ENCODE measurements around the gene SYT8. TPM values are rescaled to one million over a fixed set of nuclear protein-coding genes. Genes with fewer than 3 reads are reported as not detected.

Gene SYT8
- total RNA-seq, 1 experiment from 2014 or later = not detected

DNA sequence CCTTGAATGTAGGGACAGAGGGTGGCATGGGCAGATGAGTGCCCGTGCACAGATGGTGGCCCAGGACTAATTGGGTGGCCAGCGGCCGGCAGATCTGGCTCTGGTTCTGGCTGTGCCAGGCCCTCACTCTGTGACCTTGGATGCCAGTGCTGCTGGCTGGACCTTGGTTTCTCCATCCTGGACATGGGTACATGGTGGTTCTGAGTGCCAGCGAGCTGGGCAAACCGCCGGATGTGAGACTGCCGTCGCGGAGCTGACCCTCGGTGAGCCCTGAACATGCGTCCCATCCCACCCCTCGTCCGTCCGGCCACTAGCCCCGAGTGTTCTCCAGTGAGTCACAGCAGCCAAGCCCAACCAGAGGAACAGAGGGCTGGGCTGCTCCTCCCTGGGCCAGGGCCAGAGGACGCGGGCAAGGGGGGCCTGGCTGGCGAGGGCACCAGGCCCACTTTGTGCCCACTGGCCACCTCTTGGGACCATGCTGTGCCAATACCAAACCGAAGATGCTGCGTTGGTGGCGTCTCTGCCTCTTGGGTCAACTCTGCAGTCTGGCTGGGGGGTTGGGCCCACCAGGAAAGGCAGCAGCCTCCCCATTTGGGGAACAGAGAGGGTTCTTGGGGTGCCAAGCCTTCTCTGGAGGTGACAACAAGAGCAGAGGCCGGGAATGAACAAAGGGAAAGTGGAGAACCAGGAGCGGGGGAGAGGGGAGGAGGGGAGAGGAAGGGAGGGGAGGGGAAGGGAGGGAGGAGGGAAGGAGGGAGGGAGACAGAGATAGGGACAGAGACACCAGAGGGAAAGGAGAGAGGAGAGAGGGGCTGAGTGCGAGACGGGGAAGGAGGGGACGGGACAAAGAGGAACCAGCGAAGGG, 28.8 kb downstream of the SYT8 start:
- no peaks in the 10 kb centered on the region; a peak in 1 of 5 replicates for H3K9me3 Mint-ChIP-seq
- H2BK20ac ChIP-seq (ENCODE audit: low read depth, low read length, poor library complexity, severe bottlenecking) = no peak overlapping the region
- H3K27ac ChIP-seq (ENCODE audit: insufficient read length, low read depth, low read length) = no peak overlapping the region
- H3K27me3 ChIP-seq (ENCODE audit: insufficient read depth, low read length) = no peaks in the 10 kb centered on the region
- no peak overlapping the region for H2BK15ac ChIP-seq (ENCODE audit: low read depth, low read length)
- no peak overlapping the region for H3K18ac ChIP-seq (ENCODE audit: insufficient read length, low read depth, low read length)
- no peaks in the 10 kb centered on the region for H3K79me1 ChIP-seq (ENCODE audit: insufficient read depth, low read depth, low read length, poor library complexity, severe bottlenecking)
- no peaks in the 10 kb centered on the region for H3K9me3 ChIP-seq (ENCODE audit: control insufficient read depth, low read depth, low read length)
- H3K27ac Mint-ChIP-seq = no peak overlapping the region
- no peak overlapping the region for H2BK120ac ChIP-seq (ENCODE audit: low read depth, low read length, poor library complexity, severe bottlenecking)
- H2AK5ac ChIP-seq (ENCODE audit: insufficient read length, low read length) = no peak overlapping the region
- H3K23me2 ChIP-seq (ENCODE audit: insufficient read length, low read depth, low read length, poor library complexity, severe bottlenecking) = no peaks in the 10 kb centered on the region
- H3K4me1 ChIP-seq (ENCODE audit: insufficient read depth, low read length) = peaks cover 3% of the 10 kb centered on the region; the same call in 1 of the 2 replicates
- no peaks in the 10 kb centered on the region for H3K79me2 ChIP-seq (ENCODE audit: insufficient read depth, low read length)
- H4K8ac ChIP-seq (replicated peaks; ENCODE audit: insufficient read length, low read depth, low read length) = no peak overlapping the region
- TF ChIP-seq, protein P1, sequence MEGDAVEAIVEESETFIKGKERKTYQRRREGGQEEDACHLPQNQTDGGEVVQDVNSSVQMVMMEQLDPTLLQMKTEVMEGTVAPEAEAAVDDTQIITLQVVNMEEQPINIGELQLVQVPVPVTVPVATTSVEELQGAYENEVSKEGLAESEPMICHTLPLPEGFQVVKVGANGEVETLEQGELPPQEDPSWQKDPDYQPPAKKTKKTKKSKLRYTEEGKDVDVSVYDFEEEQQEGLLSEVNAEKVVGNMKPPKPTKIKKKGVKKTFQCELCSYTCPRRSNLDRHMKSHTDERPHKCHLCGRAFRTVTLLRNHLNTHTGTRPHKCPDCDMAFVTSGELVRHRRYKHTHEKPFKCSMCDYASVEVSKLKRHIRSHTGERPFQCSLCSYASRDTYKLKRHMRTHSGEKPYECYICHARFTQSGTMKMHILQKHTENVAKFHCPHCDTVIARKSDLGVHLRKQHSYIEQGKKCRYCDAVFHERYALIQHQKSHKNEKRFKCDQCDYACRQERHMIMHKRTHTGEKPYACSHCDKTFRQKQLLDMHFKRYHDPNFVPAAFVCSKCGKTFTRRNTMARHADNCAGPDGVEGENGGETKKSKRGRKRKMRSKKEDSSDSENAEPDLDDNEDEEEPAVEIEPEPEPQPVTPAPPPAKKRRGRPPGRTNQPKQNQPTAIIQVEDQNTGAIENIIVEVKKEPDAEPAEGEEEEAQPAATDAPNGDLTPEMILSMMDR (conservative IDR thresholded peaks at IDR 0.05) = no peak
- no peak overlapping the region for H3T11ph ChIP-seq (ENCODE audit: low read length)
- H2BK12ac ChIP-seq (ENCODE audit: insufficient read length, low read depth, low read length) = no peak overlapping the region
- H3K4me2 ChIP-seq (ENCODE audit: insufficient read depth, insufficient read length, low read length) = no peak overlapping the region
- whole genome bisulfite sequencing (ENCODE audit: extremely low coverage, insufficient read length, low lambda C conversion rate) = no CpG with 5 or more reads among the region's 27 CpGs
- H4K5ac ChIP-seq (ENCODE audit: insufficient read length, low read depth, low read length) = no peak overlapping the region
- H3K23ac ChIP-seq (ENCODE audit: insufficient read length, low read depth, low read length) = no peak overlapping the region
- no peak overlapping the region; the same call in 1 of the 2 replicates for H3K14ac ChIP-seq (ENCODE audit: insufficient read depth, low read length)
- peaks cover 21% of the 10 kb centered on the region for H3K27me3 Mint-ChIP-seq (ENCODE audit: low read depth)
- H2AFZ ChIP-seq (ENCODE audit: low read length) = no peak overlapping the region
- H3K4me3 Mint-ChIP-seq = no peak overlapping the region
- no peaks in the 10 kb centered on the region for H3K36me3 Mint-ChIP-seq (ENCODE audit: insufficient read depth in 1 of 3, low read depth in 3 of 3)
- no peak overlapping the region for H4K91ac ChIP-seq (ENCODE audit: insufficient read length, low read depth, low read length)
- H2BK5ac ChIP-seq (ENCODE audit: insufficient read length, low read length) = no peak overlapping the region
- H3K56ac ChIP-seq (ENCODE audit: insufficient read length, low read depth, low read length) = no peak overlapping the region
- no peak overlapping the region for H3K4ac ChIP-seq (ENCODE audit: low read depth, low read length)
- H3K4me1 Mint-ChIP-seq = peaks cover 5 to 11% of the 10 kb centered on the region in 2 experiments; a peak in 3 of 4 replicates
- H4K20me1 ChIP-seq (ENCODE audit: control insufficient read depth, insufficient read depth, insufficient read length) = no peaks in the 10 kb centered on the region
- no peak overlapping the region for H3K9ac ChIP-seq (ENCODE audit: extremely low read depth, insufficient read length, low read length)
- peak; percentile 51 for DNase-seq

All from H9 (cell line).